ENCODE measurements around the gene SSTR1. TPM values are rescaled to one million over a fixed set of nuclear protein-coding genes. Genes with fewer than 3 reads are reported as not detected.
"Not testable (repeated sequence)": the region's sequence is repeated elsewhere in the genome, so short reads cannot be mapped to it uniquely, and the experiment has no call there.

SSTR1 gene
- total and polyA plus RNA-seq, 9 donors = under 0.01 to 0.94 (median 0.28) TPM

- Histone ChIP-seq H3K27ac (ENCODE audit: low read length) (no peak overlapping the region), H3K27me3 (ENCODE audit: control insufficient read depth, insufficient read depth, low read length) (no peaks in the 10 kb centered on the region), H3K36me3 (ENCODE audit: control insufficient read depth, insufficient read depth, low read length) (no peaks in the 10 kb centered on the region), H3K9me3 (replicated peaks; ENCODE audit: control insufficient read depth, low read depth, low read length) (no peaks in the 10 kb centered on the region), H3K4me1 (ENCODE audit: control insufficient read depth, insufficient read depth, low read length) (no peaks in the 10 kb centered on the region), H3K4me3 (ENCODE audit: low read length) (no peak overlapping the region)
- WGBS (ENCODE audit: insufficient coverage) = 80% methylated on average over 1 of the region's 2 CpGs
- DNase-seq = no peak
These were observed 20.2 kb upstream of the SSTR1 start for GRCh38 chr14:38187528-38187927.

- Histone ChIP-seq H3K36me3 (ENCODE audit: control insufficient read depth, insufficient read depth, low read length) (no peaks in the 10 kb centered on the region), H3K4me1 (ENCODE audit: control insufficient read depth, insufficient read depth, low read length) (no peaks in the 10 kb centered on the region), H3K9me3 (replicated peaks; ENCODE audit: control insufficient read depth, low read depth, low read length) (no peaks in the 10 kb centered on the region), H3K4me3 (ENCODE audit: low read length) (no peak overlapping the region), H3K27ac (ENCODE audit: low read length) (no peak overlapping the region), H3K27me3 (ENCODE audit: control insufficient read depth, insufficient read depth, low read length) (no peaks in the 10 kb centered on the region)
- DNase-seq = no peak
- no CpG with 5 or more reads among the region's 4 CpGs for WGBS (ENCODE audit: insufficient coverage)
These were observed 17.6 kb upstream of the SSTR1 start for GRCh38 chr14:38189930-38190726.

- not testable (repeated sequence) for H3K4me3 ChIP-seq (ENCODE audit: low read length); H3K36me3 ChIP-seq (ENCODE audit: control insufficient read depth, insufficient read depth, low read length); H3K27me3 ChIP-seq (ENCODE audit: control insufficient read depth, insufficient read depth, low read length); H3K27ac ChIP-seq (ENCODE audit: low read length); H3K4me1 ChIP-seq (ENCODE audit: control insufficient read depth, insufficient read depth, low read length); DNase-seq; H3K9me3 ChIP-seq (replicated peaks; ENCODE audit: control insufficient read depth, low read depth, low read length)
- 75% methylated on average over 9 of the region's 11 CpGs for WGBS (ENCODE audit: insufficient coverage)
These were observed 16.9 kb upstream of the SSTR1 start for GRCh38 chr14:38190846-38191245.

GRCh38 chr14:38191491-38191890 lies 16.2 kb upstream of the SSTR1 start:
- not testable (repeated sequence) for H3K27me3 ChIP-seq (ENCODE audit: control insufficient read depth, insufficient read depth, low read length); H3K4me1 ChIP-seq (ENCODE audit: control insufficient read depth, insufficient read depth, low read length); DNase-seq; H3K4me3 ChIP-seq (ENCODE audit: low read length); H3K36me3 ChIP-seq (ENCODE audit: control insufficient read depth, insufficient read depth, low read length); H3K9me3 ChIP-seq (replicated peaks; ENCODE audit: control insufficient read depth, low read depth, low read length); H3K27ac ChIP-seq (ENCODE audit: low read length)
- 82% methylated on average over 10 of the region's 10 CpGs for WGBS (ENCODE audit: insufficient coverage)

- no peak overlapping the region for H3K4me3 ChIP-seq (ENCODE audit: low read length)
- H3K9me3 ChIP-seq (replicated peaks; ENCODE audit: control insufficient read depth, low read depth, low read length) = no peaks in the 10 kb centered on the region
- no peak for DNase-seq
- H3K4me1 ChIP-seq (ENCODE audit: control insufficient read depth, insufficient read depth, low read length) = no peaks in the 10 kb centered on the region
- H3K36me3 ChIP-seq (ENCODE audit: control insufficient read depth, insufficient read depth, low read length) = no peaks in the 10 kb centered on the region
- H3K27me3 ChIP-seq (ENCODE audit: control insufficient read depth, insufficient read depth, low read length) = no peaks in the 10 kb centered on the region
- H3K27ac ChIP-seq (ENCODE audit: low read length) = no peak overlapping the region
These were observed 10.5 kb upstream of the SSTR1 start for GRCh38 chr14:38197001-38197783.

GRCh38 chr14:38197784-38198335 lies 9.8 kb upstream of the SSTR1 start:
- no CpG with 5 or more reads among the region's 2 CpGs for WGBS (ENCODE audit: insufficient coverage)
- DNase-seq = no peak
- H3K4me1 ChIP-seq (ENCODE audit: control insufficient read depth, insufficient read depth, low read length) = no peaks in the 10 kb centered on the region

GRCh38 chr14:38198425-38198824 lies 9.3 kb upstream of the SSTR1 start:
- no peaks in the 10 kb centered on the region for H3K4me1 ChIP-seq (ENCODE audit: control insufficient read depth, insufficient read depth, low read length)
- no peaks in the 10 kb centered on the region for H3K27me3 ChIP-seq (ENCODE audit: control insufficient read depth, insufficient read depth, low read length)
- H3K9me3 ChIP-seq (replicated peaks; ENCODE audit: control insufficient read depth, low read depth, low read length) = no peaks in the 10 kb centered on the region
- H3K36me3 ChIP-seq (ENCODE audit: control insufficient read depth, insufficient read depth, low read length) = no peaks in the 10 kb centered on the region
- no CpG with 5 or more reads among the region's 4 CpGs for WGBS (ENCODE audit: insufficient coverage)
- no peak overlapping the region for H3K4me3 ChIP-seq (ENCODE audit: low read length)
- no peak overlapping the region for H3K27ac ChIP-seq (ENCODE audit: low read length)
- no peak for DNase-seq

More at GRCh38 chr14:38197784-38198335, 9.8 kb upstream of the SSTR1 start:
- H3K27ac ChIP-seq (ENCODE audit: low read length) = no peak overlapping the region
- H3K9me3 ChIP-seq (replicated peaks; ENCODE audit: control insufficient read depth, low read depth, low read length) = no peaks in the 10 kb centered on the region
- H3K4me3 ChIP-seq (ENCODE audit: low read length) = no peak overlapping the region
- no peaks in the 10 kb centered on the region for H3K27me3 ChIP-seq (ENCODE audit: control insufficient read depth, insufficient read depth, low read length)
- H3K36me3 ChIP-seq (ENCODE audit: control insufficient read depth, insufficient read depth, low read length) = no peaks in the 10 kb centered on the region

GRCh38 chr14:38199076-38199475 lies 8.6 kb upstream of the SSTR1 start:
- Histone ChIP-seq H3K4me1 (ENCODE audit: control insufficient read depth, insufficient read depth, low read length) (no peaks in the 10 kb centered on the region), H3K27ac (ENCODE audit: low read length) (no peak overlapping the region), H3K4me3 (ENCODE audit: low read length) (no peak overlapping the region), H3K27me3 (ENCODE audit: control insufficient read depth, insufficient read depth, low read length) (no peaks in the 10 kb centered on the region), H3K36me3 (ENCODE audit: control insufficient read depth, insufficient read depth, low read length) (no peaks in the 10 kb centered on the region), H3K9me3 (replicated peaks; ENCODE audit: control insufficient read depth, low read depth, low read length) (no peaks in the 10 kb centered on the region)
- WGBS (ENCODE audit: insufficient coverage) = 66% methylated on average over 8 of the region's 9 CpGs
- no peak for DNase-seq

- H3K27ac ChIP-seq (ENCODE audit: low read length) = no peak overlapping the region
- WGBS (ENCODE audit: insufficient coverage) = 100% methylated on average over 1 of the region's 1 CpG
- DNase-seq = no peak
These were observed 8.0 kb upstream of the SSTR1 start for GRCh38 chr14:38199739-38200138.

GRCh38 chr14:38201137-38201828 lies 6.4 kb upstream of the SSTR1 start:
- no peak overlapping the region for H3K4me3 ChIP-seq (ENCODE audit: low read length)
- DNase-seq = no peak
- no peak overlapping the region for H3K27ac ChIP-seq (ENCODE audit: low read length)
- WGBS (ENCODE audit: insufficient coverage) = 80% methylated on average over 1 of the region's 5 CpGs
- no peaks in the 10 kb centered on the region for H3K36me3 ChIP-seq (ENCODE audit: control insufficient read depth, insufficient read depth, low read length)
- no peaks in the 10 kb centered on the region for H3K27me3 ChIP-seq (ENCODE audit: control insufficient read depth, insufficient read depth, low read length)
- H3K9me3 ChIP-seq (replicated peaks; ENCODE audit: control insufficient read depth, low read depth, low read length) = no peaks in the 10 kb centered on the region
- H3K4me1 ChIP-seq (ENCODE audit: control insufficient read depth, insufficient read depth, low read length) = no peaks in the 10 kb centered on the region

More at GRCh38 chr14:38199739-38200138, 8.0 kb upstream of the SSTR1 start:
- Histone ChIP-seq H3K4me3 (ENCODE audit: low read length) (no peak overlapping the region), H3K36me3 (ENCODE audit: control insufficient read depth, insufficient read depth, low read length) (no peaks in the 10 kb centered on the region), H3K9me3 (replicated peaks; ENCODE audit: control insufficient read depth, low read depth, low read length) (no peaks in the 10 kb centered on the region), H3K4me1 (ENCODE audit: control insufficient read depth, insufficient read depth, low read length) (no peaks in the 10 kb centered on the region), H3K27me3 (ENCODE audit: control insufficient read depth, insufficient read depth, low read length) (no peaks in the 10 kb centered on the region)

Data from muscle of leg (tissue), 11 donors.